HL-60 (cell line): ENCODE results near the gene LRP6.

Experiments
- DNase-seq, 2 experiments: peaks; one replicate each; pipeline ENCODE4 v3.0.0-alpha.2; 2010 to 2020; ENCODE audit warnings: low read depth in 1 of 2, low spot score in 1 of 2
- H3K27ac ChIP-seq: fragments of 250-450 bp; sonication (Bioruptor Pico); replicated peaks from 2 replicates; pipeline ENCODE4 v1.5.1; 2020; ENCODE audit warnings: mild to moderate bottlenecking, moderate library complexity
- H3K27me3 ChIP-seq: fragments of 250-450 bp; sonication (Bioruptor Pico); 2 replicates; pipeline ENCODE4 v1.5.1; 2021; ENCODE audit warnings: mild to moderate bottlenecking, moderate library complexity; ENCODE audit not compliant: insufficient read depth, poor library complexity, severe bottlenecking
- H3K4me3 ChIP-seq: replicated peaks from 2 replicates; pipeline ENCODE4 v1.5.1; 2011; ENCODE audit warnings: mild to moderate bottlenecking, control low read depth, low read length; ENCODE audit not compliant: insufficient read depth
- GABPA ChIP-seq: IDR thresholded peaks from 2 replicates; pipeline ENCODE4 v1.6.1; 2012; ENCODE audit warnings: low read depth
- POLR2AphosphoS5 ChIP-seq: IDR thresholded peaks from 2 replicates; pipeline ENCODE4 v1.6.1; 2012; ENCODE audit warnings: low read depth
- SPI1 ChIP-seq: IDR thresholded peaks from 2 replicates; pipeline ENCODE4 v1.6.1; 2012; ENCODE audit warnings: low read depth, mild to moderate bottlenecking, borderline replicate concordance
- TF ChIP-seq, protein P1 (sequence below): IDR thresholded peaks from 2 replicates; pipeline ENCODE4 v1.6.1; 2012; ENCODE audit warnings: low read depth; ENCODE audit not compliant: insufficient replicate concordance
- TF ChIP-seq, protein P2 (sequence below): IDR thresholded peaks from one replicate; pipeline ENCODE4 v1.5.1; 2011; ENCODE audit warnings: low read length, control low read depth, inconsistent platforms; ENCODE audit not compliant: insufficient read depth

LRP6 gene

DNA sequence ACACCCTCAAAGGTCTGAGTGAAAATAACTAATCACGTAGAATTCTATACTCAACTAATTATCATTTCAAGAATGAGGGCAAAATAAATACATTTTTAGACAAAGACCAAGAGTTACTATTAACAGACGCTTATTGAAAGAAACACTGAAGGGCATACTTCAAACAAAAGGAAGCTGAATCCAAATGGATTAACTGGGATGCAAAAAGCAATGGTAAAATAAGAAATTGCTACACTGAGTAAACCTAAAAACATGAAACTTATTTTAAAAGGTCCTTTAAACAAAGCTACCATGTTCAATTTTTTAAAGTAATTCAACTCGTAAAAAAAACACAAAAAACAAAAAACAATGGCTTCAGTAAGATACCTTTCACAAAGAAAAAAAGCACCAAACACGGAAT is 28.2 kb downstream of the LRP6 start:
- TF ChIP-seq, protein P1, sequence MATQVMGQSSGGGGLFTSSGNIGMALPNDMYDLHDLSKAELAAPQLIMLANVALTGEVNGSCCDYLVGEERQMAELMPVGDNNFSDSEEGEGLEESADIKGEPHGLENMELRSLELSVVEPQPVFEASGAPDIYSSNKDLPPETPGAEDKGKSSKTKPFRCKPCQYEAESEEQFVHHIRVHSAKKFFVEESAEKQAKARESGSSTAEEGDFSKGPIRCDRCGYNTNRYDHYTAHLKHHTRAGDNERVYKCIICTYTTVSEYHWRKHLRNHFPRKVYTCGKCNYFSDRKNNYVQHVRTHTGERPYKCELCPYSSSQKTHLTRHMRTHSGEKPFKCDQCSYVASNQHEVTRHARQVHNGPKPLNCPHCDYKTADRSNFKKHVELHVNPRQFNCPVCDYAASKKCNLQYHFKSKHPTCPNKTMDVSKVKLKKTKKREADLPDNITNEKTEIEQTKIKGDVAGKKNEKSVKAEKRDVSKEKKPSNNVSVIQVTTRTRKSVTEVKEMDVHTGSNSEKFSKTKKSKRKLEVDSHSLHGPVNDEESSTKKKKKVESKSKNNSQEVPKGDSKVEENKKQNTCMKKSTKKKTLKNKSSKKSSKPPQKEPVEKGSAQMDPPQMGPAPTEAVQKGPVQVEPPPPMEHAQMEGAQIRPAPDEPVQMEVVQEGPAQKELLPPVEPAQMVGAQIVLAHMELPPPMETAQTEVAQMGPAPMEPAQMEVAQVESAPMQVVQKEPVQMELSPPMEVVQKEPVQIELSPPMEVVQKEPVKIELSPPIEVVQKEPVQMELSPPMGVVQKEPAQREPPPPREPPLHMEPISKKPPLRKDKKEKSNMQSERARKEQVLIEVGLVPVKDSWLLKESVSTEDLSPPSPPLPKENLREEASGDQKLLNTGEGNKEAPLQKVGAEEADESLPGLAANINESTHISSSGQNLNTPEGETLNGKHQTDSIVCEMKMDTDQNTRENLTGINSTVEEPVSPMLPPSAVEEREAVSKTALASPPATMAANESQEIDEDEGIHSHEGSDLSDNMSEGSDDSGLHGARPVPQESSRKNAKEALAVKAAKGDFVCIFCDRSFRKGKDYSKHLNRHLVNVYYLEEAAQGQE, result no peak
- TF ChIP-seq GABPA (no peak), SPI1 (no peak), POLR2AphosphoS5 (no peak)
- TF ChIP-seq, protein P2, sequence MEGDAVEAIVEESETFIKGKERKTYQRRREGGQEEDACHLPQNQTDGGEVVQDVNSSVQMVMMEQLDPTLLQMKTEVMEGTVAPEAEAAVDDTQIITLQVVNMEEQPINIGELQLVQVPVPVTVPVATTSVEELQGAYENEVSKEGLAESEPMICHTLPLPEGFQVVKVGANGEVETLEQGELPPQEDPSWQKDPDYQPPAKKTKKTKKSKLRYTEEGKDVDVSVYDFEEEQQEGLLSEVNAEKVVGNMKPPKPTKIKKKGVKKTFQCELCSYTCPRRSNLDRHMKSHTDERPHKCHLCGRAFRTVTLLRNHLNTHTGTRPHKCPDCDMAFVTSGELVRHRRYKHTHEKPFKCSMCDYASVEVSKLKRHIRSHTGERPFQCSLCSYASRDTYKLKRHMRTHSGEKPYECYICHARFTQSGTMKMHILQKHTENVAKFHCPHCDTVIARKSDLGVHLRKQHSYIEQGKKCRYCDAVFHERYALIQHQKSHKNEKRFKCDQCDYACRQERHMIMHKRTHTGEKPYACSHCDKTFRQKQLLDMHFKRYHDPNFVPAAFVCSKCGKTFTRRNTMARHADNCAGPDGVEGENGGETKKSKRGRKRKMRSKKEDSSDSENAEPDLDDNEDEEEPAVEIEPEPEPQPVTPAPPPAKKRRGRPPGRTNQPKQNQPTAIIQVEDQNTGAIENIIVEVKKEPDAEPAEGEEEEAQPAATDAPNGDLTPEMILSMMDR, result no peak
- H3K27ac ChIP-seq, result no peak overlapping the region
- no peak for DNase-seq
- H3K4me3 ChIP-seq, result no peak overlapping the region
- H3K27me3 ChIP-seq, result peaks cover 2% of the 10 kb centered on the region

DNA sequence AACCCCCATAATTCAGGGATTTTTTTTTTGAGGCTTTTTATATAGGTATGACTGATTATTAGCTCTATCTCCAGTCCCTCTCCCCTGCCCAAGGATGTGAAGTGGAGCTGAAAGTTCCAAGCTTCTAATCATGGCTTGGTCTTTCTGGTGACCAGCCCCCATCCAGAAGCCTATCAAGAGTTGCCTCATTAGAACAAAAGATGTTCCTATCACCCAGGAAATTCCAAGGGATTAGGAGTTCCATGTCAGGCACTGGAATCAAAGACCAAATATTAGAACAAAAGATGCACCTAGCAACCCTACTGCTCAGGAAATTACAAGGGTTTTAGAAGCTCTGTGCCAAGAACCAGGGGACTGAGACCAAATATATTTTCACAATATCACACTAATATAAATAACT is 29.9 kb downstream of the LRP6 start:
- TF ChIP-seq, protein P1, result no peak
- TF ChIP-seq GABPA (no peak), SPI1 (no peak), POLR2AphosphoS5 (no peak)
- TF ChIP-seq, protein P2, result no peak
- H3K27me3 ChIP-seq, result peaks cover 2% of the 10 kb centered on the region
- no peak for DNase-seq
- H3K4me3 ChIP-seq, result no peak overlapping the region
- no peak overlapping the region for H3K27ac ChIP-seq

DNA sequence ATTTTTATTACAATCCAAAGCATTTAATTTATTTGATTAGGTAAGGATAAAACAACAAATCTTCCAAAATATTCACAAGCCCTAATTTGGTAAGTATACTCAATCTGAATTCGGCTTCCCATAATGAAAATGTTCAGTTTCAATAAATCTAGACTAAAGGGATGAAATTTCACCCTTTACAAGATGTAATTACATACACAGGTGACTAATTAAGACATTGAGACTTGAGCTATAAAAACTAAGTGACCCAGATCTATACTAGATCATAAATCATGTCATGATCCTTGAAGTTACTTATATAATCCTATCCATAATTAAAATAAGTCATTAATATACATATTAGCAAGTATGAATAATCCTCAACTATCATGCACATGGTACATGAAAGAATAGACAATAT is 36.6 kb downstream of the LRP6 start:
- no peak for TF ChIP-seq GABPA
- TF ChIP-seq, protein P1, result no peak
- Histone ChIP-seq H3K27ac (no peak overlapping the region), H3K4me3 (no peak overlapping the region), H3K27me3 (no peaks in the 10 kb centered on the region)
- DNase-seq, result no peak

DNA sequence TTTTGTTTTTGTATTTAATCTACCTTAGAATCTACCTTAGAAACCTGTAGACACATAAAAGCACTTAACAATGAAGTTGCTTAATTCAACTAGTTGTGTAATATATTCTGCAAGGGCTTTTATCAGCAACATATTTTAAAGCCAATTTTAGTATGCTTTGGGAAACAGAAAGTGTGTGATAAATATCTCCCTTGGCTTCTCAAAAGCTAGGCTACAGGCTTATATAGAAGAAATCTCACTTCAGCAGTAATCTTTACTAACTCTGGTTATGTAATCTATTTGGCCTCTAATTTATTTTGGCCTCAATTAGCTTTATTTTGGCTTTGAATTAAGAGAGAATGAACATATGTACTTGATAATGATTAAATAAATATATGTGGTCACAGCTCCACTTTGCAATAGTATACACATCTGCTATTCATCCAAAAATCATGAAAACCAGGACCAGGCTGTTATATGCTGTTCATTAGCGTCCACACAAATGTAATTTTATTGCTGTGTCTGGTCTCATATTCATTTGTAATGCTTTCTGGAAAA is 37.2 kb downstream of the LRP6 start:
- Histone ChIP-seq H3K27ac (no peak overlapping the region), H3K4me3 (no peak overlapping the region), H3K27me3 (no peaks in the 10 kb centered on the region)
- TF ChIP-seq, protein P2, result no peak
- TF ChIP-seq POLR2AphosphoS5, result no peak
- no peak for TF ChIP-seq SPI1
- TF ChIP-seq, protein P1, result no peak
- TF ChIP-seq GABPA, result no peak
- no peak for DNase-seq
